ENCODE results near the gene PRR5.
A peak's percentile ranks its signal among the peaks of the same experiment; 100 is the strongest.

The PRR5 gene

DNA sequence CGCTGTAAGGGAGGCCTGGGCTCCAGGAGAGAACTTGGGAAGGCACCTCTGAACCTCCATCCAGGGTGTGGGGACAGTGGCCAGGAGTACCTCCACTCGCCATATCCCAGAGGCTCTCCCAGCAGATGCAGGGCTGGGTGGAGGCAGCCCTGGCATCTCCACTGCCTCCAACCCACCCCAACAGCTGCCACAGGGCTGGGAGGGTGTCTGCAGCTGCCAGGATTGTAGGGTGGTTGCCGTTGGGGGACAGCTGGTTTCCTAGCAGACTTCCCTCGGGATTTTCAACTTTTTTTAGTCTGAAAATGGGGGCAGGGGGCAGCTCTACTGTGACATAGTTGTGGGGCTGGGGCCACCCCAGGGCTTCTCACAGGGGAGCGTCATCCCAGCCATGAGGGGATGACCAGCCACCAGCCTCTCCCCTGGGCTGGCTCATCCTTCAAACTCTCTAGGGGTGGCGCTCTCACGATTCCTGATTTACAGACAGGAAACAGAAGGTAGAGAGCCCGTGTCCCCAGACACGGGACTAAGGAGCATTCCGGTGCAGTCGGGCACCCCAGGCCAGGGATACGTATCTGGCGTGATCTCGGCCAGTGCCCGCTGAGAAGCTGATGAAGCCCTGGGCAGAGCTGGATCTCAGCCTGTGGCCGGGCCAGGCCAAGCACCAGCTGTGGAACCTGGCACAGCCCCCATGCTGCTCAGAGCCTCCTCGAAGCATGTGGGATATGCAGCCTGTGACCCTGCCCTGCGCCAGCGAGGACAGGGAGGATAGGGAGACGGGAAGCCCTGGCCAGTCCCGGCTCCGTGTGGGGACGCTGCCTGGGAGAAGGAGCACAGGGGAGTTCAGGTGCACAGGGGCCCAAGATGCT lies 9.9 kb downstream of the PRR5 start:
- DNase-seq (ENCODE audit: low read depth, low spot score) = no peak

GRCh38 chr22:44712962-44713361 lies 11.0 kb downstream of the PRR5 start:
- no peak for DNase-seq (ENCODE audit: low read depth, low spot score)

DNA sequence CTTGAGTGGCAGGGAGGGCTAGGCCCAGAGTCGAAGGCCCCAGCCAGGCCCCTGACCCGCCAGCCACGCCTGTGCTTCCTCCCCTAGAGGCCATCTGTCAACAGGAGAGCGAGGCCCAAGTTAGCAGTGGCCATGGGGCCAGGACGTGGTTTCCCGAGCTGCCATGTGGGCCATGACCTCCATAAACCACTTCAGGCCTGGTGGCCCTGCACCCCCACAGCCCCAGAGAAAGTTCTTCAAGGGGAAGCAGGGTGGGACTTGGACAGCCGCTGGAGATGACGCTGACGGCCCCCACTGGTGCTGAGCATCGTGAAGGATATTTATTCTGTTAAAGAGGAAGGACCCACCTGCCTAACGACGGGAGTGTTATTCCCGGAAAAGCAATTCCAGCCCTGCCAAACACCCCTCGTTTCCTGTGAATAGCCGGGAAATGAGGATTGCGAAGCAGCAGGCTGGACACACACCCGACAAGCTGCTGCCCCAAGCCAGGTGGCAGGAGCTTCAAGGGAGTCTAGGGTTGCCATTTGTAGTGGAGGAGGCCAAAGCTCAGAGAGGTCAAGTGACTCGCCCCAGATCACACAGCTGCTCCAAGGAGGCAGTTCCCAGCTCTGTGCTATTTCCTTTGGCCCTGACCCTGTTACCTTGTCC lies 12.8 kb downstream of the PRR5 start:
- DNase-seq (ENCODE audit: low read depth, low spot score) = no peak

- DNase-seq (ENCODE audit: low read depth, low spot score) = no peak
These were observed 16.4 kb downstream of the PRR5 start for GRCh38 chr22:44718418-44718817.

DNA sequence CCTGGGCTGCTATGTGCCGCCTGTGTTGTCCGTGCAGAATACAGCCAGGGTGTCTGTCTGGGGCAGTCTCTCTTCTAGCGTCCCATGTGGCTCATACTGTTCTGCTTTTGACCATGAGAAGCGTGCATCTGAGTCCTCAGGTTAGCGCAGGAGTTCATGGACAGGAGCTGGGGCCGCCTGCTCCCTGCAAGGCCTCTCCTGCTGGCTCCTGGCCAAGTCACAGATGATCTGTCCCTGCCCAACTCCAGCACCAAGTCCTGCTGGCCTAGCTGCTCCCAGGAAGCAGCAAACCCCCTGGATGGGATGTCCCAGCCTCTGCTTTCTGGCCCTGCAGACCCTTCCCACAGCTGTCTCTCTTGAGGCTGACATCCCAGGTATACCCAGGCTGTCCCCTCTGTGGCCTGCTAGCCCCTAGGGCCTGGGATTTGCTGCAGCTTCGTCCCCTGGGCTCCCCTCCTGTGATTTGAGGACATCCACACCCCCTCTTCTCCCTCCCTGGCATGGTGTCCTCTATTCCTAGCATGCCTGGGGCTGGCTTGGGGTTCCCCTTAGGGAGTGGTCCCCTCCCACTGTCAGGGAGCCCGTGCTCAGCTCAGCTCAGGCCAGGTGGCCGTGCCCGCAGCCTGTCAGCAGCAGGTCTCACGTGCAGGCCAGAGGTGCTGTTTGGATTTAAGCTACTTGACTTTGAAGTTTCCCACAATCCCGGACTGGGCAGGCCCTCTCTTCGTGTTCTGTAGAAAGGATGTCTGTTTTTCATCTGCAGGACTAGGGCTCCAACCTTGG lies 17.8 kb downstream of the PRR5 start:
- DNase-seq (ENCODE audit: low read depth, low spot score) = no peak

DNA sequence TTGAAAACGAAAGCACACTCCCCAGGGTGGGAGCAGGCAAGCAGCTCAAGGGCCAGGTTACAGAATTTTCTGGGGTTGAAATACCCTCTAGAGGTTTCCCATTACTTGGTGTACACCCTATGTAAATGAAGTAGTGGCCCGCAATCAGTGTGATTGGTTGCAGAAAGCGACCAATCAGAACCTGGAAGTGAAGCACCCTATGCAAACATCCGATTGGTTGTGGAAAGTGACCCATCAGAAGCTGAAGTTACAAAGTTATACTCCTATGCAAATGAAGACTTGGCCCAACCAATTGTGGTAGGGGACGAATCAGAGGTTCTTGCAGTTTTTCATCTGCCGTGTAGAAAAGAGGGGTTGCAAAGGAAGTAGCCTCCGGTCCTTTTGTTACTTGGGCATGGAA lies 19.2 kb downstream of the PRR5 start:
- DNase-seq (ENCODE audit: low read depth, low spot score) = no peak

DNA sequence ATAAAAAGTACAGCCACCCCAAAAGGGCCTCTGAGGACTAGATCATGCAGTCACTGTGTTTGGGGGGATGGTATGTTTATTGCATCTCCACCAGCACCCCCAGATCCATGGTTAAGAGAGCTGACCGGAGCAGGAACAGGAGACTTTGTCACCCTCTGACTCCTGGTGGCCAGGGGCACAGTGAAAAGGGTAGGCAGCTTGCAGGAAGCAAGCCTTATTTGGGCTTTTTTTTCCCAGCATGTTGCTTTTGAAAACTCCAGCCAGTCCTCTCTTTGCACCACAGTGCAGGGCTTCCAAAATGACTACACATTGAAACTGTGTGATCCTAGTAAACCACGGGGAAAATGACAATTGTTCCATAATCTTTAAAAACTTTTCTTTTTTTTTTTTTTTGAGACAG lies 20.6 kb downstream of the PRR5 start:
- no peak for DNase-seq (ENCODE audit: low read depth, low spot score)

DNA sequence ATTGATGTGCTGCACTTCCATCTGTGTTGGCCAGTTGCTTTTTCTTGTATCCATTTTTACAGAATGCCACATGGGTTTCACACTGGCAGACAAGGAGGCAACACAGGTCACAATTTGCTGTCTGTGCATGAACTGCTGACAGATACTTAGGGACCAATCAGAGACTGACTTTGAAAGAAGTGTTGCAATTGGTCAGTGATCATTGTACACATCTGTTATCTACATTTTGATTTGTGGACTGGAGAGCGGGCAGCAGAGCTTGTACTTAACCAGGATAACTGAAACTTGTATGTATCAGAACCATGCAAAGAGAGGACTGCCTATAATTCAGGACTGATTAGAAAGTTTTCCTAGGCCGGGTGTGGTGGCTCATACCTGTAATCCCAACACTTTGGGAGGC lies 21.8 kb downstream of the PRR5 start:
- no peak for DNase-seq (ENCODE audit: low read depth, low spot score)

- peak; percentile 61 for DNase-seq (ENCODE audit: low read depth, low spot score)
These were observed 22.4 kb downstream of the PRR5 start for GRCh38 chr22:44724416-44724815.

DNA sequence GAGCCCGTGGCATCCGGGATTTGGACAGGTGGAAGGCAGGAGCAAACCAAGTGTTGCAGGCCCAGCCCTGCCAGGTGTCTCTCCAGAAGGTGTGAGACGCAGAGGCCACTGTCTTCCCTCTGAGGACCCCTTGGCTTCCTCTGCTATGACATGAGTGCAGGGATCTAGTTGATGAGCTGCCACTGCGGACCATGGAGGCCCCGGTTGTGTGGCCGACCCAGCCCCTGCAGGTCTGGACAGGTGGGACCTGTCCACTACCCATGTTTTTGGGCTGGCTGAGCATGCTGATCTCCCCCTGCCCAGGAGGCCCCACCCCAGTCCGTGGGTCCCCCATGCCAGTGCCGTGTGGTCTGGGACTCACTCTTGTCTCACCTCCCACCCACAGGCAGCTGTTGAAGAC lies 22.9 kb downstream of the PRR5 start:
- no peak for DNase-seq (ENCODE audit: low read depth, low spot score)

- no peak for DNase-seq (ENCODE audit: low read depth, low spot score)
These were observed 24.4 kb downstream of the PRR5 start for GRCh38 chr22:44726439-44726838.

DNA sequence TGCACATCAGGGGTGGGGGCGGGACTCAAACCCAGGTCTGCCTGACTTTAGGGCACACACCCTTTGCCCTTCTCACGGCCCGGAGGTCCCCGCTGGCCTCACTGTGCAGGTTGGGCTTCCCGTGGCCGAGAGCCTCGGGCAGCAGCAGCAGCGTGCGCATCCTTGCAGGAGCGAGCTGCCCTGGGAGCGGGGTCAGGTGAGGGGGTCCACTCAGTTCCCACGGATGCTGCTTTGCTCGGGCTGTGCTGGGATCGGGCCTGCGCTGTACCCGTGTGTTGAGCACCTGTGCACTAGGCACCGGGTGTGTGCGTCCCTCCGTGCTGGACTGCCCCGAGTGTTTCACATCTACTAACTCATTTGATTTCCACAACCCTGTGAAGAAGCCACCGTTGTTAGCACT lies 25.1 kb downstream of the PRR5 start:
- no peak for DNase-seq (ENCODE audit: low read depth, low spot score)

GRCh38 chr22:44727709-44728108 lies 25.7 kb downstream of the PRR5 start:
- DNase-seq (ENCODE audit: low read depth, low spot score) = no peak

DNA sequence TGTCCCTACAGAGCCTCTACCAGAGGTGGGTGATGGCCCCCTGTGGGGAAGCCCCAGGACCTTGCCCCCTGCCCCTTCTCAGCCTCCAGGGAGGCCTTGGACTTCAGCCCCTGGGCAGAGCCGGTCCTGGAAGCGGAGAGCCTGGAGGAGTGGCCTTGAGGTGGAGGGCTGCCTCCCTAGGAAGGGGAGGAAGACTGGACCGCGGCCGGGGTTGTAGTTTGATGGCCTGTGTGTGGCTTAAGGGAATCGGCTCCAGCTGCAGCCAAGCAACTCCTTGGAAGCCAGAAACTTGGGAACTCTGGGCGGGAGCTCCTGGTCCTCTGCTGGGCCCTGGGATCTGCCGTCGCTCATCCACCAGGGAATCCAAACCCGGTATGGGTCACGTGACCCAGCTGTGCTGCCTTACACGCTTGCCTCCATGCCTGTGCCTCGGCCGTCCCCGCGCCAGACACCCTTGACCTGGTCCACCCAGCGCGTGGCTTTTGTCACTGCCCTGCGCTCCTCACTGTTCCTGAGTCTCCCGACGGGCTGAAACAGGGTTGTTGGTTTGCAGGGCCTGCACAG lies 26.8 kb downstream of the PRR5 start:
- DNase-seq (ENCODE audit: low read depth, low spot score) = no peak

GRCh38 chr22:44729391-44730021 lies 27.5 kb downstream of the PRR5 start:
- DNase-seq (ENCODE audit: low read depth, low spot score) = no peak

DNA sequence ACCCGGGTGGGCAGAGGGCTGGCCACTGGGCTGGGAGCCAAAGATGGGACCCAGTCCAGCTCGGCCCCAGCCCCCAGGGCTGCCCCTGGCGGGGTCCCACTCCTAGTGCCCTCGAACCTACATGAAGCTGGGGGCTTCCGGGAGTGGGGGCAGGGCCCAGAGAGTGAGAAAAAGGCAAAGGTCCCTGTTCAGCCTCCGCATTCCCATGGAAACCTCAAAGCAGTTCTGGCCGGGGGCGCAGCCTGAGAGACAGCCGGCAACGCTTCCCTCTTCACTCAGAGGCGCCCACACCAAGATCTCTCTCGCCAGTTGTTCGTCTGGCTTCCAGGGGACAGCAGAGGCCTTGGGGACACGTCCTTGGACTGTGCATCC lies 28.0 kb downstream of the PRR5 start:
- no peak for DNase-seq (ENCODE audit: low read depth, low spot score)

DNA sequence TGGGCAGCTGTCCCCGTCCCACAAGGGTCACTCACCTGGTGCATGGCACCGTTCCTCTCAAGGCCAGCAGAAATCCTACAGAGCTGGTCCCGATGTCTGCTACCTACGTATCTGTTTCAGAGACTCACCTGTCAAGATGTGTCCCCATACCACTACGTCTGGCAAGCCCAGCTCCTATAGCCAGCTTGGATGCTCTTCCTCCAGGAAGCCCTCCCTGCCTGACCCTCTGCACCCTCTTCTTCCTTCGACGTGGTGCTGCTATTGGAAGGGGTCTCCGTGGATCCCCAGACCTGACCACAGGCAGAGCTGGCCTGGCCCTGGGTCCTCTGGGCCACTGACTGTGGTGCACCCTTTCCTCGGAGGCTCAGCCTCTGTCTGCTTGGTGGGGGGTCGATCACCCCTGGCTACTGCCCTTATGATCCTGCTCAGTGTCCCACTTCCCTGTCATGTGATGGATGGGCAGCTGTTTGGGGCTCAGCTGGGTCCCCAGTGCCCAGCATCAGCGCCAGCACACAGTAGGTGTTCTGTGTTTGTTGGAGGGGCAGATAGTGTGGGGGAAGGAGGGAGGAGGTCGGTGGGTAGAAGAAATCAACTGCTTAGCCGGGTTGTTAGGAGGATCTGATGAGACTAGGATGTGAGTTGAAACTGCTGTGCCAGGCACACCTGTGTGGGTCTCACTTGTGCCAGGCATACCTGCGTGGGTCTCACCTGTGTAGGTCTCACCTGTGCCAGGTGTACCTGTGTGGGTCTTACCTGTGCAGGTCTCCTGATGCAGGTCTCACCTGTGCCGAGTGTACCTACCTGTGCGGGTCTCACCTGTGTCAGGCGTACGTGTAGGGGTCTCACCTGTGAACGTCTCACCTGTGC lies 28.7 kb downstream of the PRR5 start:
- no peak for DNase-seq (ENCODE audit: low read depth, low spot score)

- DNase-seq (ENCODE audit: low read depth, low spot score) = no peak
These were observed 29.5 kb downstream of the PRR5 start for GRCh38 chr22:44731357-44731970.

DNA sequence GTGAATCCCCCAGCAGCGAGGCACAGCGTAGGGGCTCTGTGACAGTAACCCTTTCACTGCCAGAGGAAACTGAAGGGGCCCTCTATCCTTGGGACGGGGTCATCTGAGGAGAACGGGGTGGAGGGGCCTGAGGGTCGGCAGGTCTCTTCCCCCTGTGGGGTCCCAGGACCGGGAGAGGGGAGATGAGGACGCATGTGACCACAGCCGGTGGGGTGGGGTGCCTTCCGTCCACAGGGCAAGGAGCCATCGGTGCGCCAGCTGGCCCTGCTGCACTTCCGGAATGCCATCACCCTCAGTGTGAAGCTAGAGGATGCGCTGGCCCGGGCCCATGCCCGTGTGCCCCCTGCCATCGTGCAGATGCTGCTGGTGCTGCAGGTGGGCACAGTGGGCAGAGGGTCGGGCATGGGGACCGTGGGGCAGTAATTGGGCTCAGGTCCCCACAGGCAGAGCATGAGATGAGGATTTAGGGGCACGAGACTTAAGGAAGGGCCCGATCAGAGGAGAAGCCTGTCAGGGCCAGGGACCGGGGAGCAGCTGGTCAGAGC lies 30.1 kb downstream of the PRR5 start:
- DNase-seq (ENCODE audit: low read depth, low spot score) = no peak

GRCh38 chr22:44732661-44733060 lies 30.7 kb downstream of the PRR5 start:
- DNase-seq (ENCODE audit: low read depth, low spot score) = no peak
